ENCODE data around the gene ANP32A. TPM values are rescaled to one million over a fixed set of nuclear protein-coding genes. Genes with fewer than 3 reads are reported as not detected.

The ANP32A gene
- total RNA-seq, 4 donors from 2014 or later = 27.1 to 55.8 (median 50.6) TPM

GRCh38 chr15:68789534-68790241, 31.0 kb downstream of the ANP32A start:
- no peak overlapping the region for H3K4me3 ChIP-seq
- no peak for TF ChIP-seq POLR2A (IDR thresholded peaks at IDR 0.05)
- TF ChIP-seq, protein P1, sequence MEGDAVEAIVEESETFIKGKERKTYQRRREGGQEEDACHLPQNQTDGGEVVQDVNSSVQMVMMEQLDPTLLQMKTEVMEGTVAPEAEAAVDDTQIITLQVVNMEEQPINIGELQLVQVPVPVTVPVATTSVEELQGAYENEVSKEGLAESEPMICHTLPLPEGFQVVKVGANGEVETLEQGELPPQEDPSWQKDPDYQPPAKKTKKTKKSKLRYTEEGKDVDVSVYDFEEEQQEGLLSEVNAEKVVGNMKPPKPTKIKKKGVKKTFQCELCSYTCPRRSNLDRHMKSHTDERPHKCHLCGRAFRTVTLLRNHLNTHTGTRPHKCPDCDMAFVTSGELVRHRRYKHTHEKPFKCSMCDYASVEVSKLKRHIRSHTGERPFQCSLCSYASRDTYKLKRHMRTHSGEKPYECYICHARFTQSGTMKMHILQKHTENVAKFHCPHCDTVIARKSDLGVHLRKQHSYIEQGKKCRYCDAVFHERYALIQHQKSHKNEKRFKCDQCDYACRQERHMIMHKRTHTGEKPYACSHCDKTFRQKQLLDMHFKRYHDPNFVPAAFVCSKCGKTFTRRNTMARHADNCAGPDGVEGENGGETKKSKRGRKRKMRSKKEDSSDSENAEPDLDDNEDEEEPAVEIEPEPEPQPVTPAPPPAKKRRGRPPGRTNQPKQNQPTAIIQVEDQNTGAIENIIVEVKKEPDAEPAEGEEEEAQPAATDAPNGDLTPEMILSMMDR (IDR thresholded peaks at IDR 0.05 in 4 of 5, conservative IDR thresholded peaks at IDR 0.05 in 1 of 5) = no peak
- intact Hi-C loops (cut with DNase I; ENCODE audit: low total_unique reads) (no loop called here), in situ Hi-C loops (cut with MboI; ENCODE audit: low sequenced_read_pairs in 4 of 4) (loop anchor here in 2 of 4 donors (10.0 kb wide), 1 partner anchor 85 kb away; no protein-coding TSS in a partner anchor)
- H3K27ac ChIP-seq = peak overlapping the region; percentile 14 to 51 (median 40)
- H3K27me3 ChIP-seq = no peaks in the 10 kb centered on the region
- peaks cover 61 to 68% of the 10 kb centered on the region in 2 donors for H3K4me1 ChIP-seq
- no peak for DNase-seq
- ATAC-seq = no peak
- H3K36me3 ChIP-seq = peaks cover 0 to 8% of the 10 kb centered on the region in 2 donors
- H3K9me3 ChIP-seq = no peaks in the 10 kb centered on the region

GRCh38 chr15:68789091-68789490, 31.6 kb downstream of the ANP32A start:
- no peak for DNase-seq
- Histone ChIP-seq H3K9me3 (no peaks in the 10 kb centered on the region), H3K4me1 (peaks cover 55 to 62% of the 10 kb centered on the region in 2 donors), H3K4me3 (no peak overlapping the region), H3K36me3 (peaks cover 0 to 14% of the 10 kb centered on the region in 2 donors), H3K27me3 (no peaks in the 10 kb centered on the region), H3K27ac (peak overlapping the region; percentile 14 to 51 (median 40))
- no peak for TF ChIP-seq POLR2A (IDR thresholded peaks at IDR 0.05)
- TF ChIP-seq, protein P1 (IDR thresholded peaks at IDR 0.05 in 4 of 5, conservative IDR thresholded peaks at IDR 0.05 in 1 of 5) = no peak
- in situ Hi-C loops (cut with MboI; ENCODE audit: low sequenced_read_pairs in 4 of 4) (loop anchor here in 2 of 4 donors (10.0 kb wide), 1 partner anchor 86 kb away; no protein-coding TSS in a partner anchor), intact Hi-C loops (cut with DNase I; ENCODE audit: low total_unique reads) (no loop called here)
- ATAC-seq = no peak

- no peak for ATAC-seq
- H3K36me3 ChIP-seq = peaks cover 0 to 21% of the 10 kb centered on the region in 2 donors
- intact Hi-C loops (cut with DNase I; ENCODE audit: low total_unique reads) (no loop called here), in situ Hi-C loops (cut with MboI; ENCODE audit: low sequenced_read_pairs in 4 of 4) (loop anchor here in 2 of 4 donors (10.0 kb wide), 1 partner anchor 87 kb away; no protein-coding TSS in a partner anchor)
- no peak overlapping the region for H3K4me3 ChIP-seq
- H3K27me3 ChIP-seq = no peaks in the 10 kb centered on the region
- DNase-seq = no peak
- TF ChIP-seq, protein P1 (IDR thresholded peaks at IDR 0.05 in 4 of 5, conservative IDR thresholded peaks at IDR 0.05 in 1 of 5) = no peak
- TF ChIP-seq POLR2A (IDR thresholded peaks at IDR 0.05) = no peak
- no peak overlapping the region for H3K27ac ChIP-seq
- H3K4me1 ChIP-seq = peaks cover 47 to 54% of the 10 kb centered on the region in 2 donors
- no peaks in the 10 kb centered on the region for H3K9me3 ChIP-seq
Observed at GRCh38 chr15:68788264-68788624, 32.5 kb downstream of the ANP32A start.

GRCh38 chr15:68787609-68788263, 33.0 kb downstream of the ANP32A start:
- intact Hi-C loops (cut with DNase I; ENCODE audit: low total_unique reads) (no loop called here), in situ Hi-C loops (cut with MboI; ENCODE audit: low sequenced_read_pairs in 4 of 4) (loop anchor here in 2 of 4 donors (10.0 kb wide), 1 partner anchor 87 kb away; no protein-coding TSS in a partner anchor)
- Histone ChIP-seq H3K4me3 (no peak overlapping the region), H3K4me1 (peaks cover 41 to 49% of the 10 kb centered on the region in 2 donors), H3K27ac (no peak overlapping the region), H3K27me3 (no peaks in the 10 kb centered on the region), H3K36me3 (peaks cover 0 to 25% of the 10 kb centered on the region in 2 donors), H3K9me3 (no peaks in the 10 kb centered on the region)
- TF ChIP-seq POLR2A (IDR thresholded peaks at IDR 0.05) = no peak
- TF ChIP-seq, protein P1 (IDR thresholded peaks at IDR 0.05 in 4 of 5, conservative IDR thresholded peaks at IDR 0.05 in 1 of 5) = no peak
- DNase-seq (no peak), ATAC-seq (no peak)
